Suppressor macrophage (primary cell): Measurements from ENCODE around the gene PRCP.

Experiments
- DNase-seq, 4 experiments: peaks; one replicate each; pipeline ENCODE4 v3.0.0-alpha.2; 2020 to 2022

PRCP gene

GRCh38 chr11:82828472-82828871 lies 71.8 kb downstream of the PRCP start:
- DNase-seq = no peak

DNA sequence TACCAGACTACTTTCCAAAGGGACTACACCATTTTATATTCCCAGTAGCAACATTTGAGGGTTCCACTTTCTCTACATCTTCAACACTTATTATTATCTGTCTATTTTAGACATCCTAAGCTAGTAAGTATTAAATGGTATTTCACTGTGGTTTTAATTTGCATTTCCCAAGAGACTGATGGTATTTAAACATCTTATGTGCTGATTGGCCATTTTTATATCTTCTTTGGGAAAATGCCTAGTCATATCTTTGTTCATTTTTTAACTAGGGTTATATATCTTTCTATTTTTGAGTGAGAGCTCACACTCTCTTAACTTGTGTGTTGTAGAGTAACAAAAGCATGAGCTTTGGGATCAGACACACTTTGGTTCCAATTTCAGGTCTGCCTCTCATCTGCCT lies 73.7 kb downstream of the PRCP start:
- no peak for DNase-seq

DNA sequence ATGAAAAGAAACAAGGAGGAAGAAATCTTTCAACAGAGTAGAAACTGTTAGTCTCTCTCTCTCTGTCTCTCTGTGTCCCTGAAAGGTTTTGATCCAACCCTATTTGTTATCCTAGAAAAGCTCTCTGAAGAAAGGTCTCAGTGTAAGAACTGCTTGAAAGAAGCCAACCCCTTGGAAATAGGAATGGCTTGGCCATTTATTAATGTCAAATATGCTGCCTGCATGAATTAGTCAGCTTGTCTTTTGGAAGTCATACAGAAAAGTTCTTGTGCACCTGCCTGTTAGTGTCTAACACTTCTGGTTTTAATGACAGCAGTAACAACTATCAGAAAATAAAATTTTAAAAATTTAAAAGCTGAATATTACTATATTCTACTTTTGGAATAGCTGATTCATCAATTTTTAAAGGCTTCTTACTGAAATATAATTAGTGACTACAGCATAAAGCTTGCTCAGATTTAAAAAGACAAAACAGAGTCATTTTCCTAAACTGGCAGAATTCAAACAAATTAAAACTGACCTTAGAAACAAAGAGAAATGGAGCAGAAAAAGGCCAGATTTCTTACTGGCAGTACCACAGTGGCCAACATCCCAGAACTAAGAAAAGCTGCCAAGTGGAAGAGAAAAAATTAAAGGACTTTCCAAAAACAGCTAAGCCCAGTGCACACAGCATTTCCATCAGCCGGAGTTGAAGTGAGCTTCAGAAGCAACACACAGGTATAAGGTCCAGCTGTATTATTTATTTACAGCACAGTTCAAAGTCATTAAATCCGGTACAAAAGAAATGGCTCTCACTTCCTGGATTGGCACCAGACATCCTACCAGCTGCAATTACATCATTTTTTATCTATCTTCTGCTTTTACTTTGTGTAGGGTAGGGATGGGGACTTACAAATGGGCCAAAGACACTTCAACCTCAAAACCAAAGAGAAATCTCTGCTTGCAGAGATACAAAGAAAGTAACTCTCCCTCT lies 76.3 kb downstream of the PRCP start:
- DNase-seq = peak in 2 of 4 experiments; percentile 8 to 20

DNA sequence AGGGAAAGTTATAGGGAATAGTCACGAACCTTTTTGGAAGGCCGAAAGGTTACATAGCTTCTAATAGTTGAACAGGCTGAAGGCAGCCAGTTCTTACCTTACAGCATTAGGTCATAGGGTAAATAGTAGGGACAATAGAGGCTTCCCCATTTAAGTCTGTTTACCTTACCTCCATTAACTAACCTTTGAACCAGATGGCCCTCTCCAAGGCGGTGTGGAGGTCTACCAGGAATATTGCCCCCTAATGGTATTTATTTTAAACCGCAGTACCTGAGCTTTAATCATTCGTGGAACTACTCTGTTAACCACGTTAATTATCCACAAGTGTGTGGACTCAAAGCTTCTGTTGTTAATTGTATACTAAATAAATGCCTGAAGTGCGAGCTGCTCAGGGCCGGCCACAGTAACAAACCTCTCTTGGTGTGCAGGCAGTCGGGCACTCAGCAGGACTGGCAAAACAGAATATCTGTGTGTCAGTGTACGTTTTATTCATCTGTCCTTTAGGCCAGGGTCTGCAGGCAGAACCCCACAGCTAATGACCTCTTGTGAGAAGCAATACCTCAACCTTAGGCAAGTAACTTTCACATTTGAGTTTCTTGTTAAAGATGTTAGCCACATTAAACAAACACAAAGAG lies 81.7 kb downstream of the PRCP start:
- no peak for DNase-seq

GRCh38 chr11:82815406-82815805 lies 84.8 kb downstream of the PRCP start:
- peak; percentile 26 to 60 (median 50) for DNase-seq

DNA sequence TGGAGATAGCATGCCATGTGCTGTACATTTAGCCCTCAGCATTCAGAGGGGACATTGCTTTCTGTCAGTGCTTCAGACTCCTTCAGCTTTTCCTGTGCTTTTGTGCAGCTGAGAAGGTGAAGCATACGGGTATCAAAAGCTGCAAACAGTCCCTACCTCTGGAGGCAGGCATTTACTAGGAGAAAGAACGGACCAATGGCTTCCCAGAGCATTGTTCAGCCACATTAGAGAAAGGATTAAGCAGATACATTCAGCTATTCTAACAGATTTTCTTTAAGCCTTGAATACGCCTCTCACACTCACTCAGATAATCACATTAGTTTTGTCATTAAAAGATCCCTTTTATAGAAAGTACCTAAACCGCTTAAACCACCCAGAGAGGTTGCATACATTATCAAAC lies 85.9 kb downstream of the PRCP start:
- DNase-seq = no peak

DNA sequence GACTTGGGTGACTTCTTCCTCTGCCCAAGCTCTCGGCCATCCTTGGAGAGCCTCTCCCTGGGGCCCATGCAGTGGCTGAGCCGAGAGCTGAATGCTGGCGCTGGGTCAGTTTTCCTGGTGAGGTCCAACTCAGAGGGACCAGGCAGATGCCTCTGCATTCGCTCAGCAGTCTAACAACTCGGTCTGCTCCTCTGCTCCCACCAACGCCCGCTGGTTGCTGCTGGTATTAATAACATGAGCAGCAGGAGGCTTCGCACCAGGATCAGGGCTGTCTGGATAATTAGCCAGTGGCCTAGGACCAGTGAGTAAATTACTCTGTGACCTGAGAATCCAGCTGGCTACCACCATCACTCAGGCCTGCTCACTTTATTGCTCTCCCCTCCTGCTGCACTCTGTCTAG lies 88.9 kb downstream of the PRCP start:
- no peak for DNase-seq

DNA sequence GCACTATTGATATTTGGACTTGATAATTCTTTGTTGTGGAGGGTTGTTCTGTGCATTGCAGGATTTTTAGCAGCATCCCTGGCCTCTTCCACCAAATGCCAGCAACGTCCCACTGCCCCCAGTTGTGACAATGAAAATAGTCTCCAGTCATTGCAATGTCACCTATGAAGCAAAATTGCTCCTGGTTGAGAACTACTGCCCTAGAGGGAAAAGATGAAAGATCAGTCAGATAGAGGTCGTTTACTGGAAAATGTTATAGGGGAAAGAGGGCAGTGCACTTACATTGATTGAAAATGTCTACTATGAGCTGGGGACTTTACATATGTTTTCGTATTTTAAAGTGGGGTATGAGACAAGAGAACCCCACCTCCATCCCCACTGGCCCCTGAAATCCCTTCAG lies 89.5 kb downstream of the PRCP start:
- no peak for DNase-seq

DNA sequence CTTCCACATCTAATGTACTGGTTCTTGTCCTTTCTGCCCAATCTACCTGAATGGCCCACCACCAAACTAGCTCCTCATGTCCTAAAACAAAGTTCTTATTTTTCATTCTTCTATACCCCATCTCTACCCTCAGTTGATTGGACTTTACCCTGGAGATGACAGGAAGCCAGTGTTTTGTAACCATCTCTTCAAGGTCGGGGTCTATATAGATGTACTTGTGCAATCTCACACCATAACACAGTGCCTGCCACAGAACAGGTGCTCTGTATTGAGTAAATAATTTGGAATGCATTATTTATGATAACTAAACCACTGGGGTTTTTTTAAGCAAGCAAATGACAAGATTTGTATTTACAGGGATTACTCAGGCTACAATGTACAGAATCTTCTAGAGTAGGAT lies 89.9 kb downstream of the PRCP start:
- no peak for DNase-seq

- DNase-seq = no peak
These were observed 92.6 kb downstream of the PRCP start for GRCh38 chr11:82807646-82808045.

DNA sequence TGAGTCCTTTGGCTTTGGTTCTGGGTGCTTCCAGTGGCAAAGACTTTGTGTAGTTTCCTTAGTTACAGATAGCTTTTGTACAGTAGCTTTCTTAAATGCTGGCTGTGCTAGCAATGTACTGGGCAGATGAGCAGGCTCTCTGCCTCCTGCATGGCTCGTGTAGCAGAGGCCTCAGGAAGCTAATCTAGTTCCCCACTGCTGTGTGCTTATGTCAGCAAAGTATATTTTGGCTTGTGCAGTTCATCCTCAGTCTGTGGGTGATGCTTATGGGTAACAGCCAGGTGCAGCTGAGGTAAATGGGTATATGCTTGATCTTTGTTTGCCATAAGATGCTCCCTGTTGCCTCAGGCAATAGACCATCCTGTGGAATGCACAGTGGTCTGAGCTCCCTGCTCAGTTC lies 97.5 kb downstream of the PRCP start:
- no peak for DNase-seq

GRCh38 chr11:82796998-82797961 lies 103.0 kb downstream of the PRCP start:
- peak in 3 of 4 experiments; percentile 3 to 22 (median 16) for DNase-seq

DNA sequence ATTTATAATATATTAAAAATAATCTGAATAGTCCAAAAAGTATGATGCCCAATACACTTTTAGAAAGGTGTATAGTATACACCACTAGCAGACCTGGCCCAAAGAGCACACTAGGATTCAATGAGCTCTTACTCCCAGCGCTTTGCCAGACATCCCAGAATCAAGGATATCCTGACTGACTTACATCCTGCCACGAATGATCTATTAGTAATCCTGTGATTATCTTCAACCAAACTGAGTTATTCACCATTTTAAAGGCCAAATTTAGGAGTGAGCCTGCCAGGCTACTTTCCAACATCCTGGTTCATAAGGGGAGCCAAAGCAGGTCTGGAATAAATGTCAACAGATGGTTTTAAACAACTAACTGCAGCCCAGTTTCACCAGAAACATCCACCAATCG lies 105.7 kb downstream of the PRCP start:
- DNase-seq = no peak

DNA sequence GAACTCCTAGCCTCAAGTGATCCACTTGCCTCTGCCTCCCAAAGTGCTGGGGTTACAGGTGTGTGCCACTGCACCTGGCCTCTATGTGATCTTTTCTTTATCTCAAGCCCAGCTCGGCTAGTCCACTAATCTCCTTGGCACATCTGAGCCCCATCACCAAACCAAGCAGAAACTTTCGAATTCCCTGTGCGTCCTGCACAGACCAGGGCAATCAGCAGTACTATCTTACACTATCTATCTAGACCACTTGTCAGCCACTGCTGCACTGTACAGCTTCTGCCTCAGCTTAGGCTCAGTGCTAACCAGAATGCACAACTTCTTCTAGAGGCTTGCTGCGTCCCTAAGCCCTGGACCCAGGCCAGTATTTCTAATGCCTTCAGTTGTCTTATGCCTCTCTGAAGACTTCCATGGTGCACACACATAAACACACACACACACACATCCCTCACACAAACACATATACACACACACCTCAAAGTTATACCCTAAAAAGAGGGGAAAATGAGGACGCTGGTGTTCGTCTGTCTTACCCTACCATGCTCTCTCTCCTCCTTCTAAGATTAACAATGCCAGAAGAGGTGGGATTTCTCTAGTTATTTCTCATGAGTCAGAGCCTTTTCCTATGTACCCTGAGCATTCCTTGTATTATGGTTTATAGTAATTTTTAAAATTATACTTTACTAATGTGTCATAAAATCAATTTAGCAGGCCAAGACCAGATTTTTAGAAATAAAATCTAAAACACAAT lies 107.2 kb downstream of the PRCP start:
- no peak for DNase-seq

- peak in 2 of 4 experiments; percentile 8 to 13 for DNase-seq
These were observed 107.9 kb downstream of the PRCP start for GRCh38 chr11:82792319-82792718.

- DNase-seq = no peak
These were observed 108.5 kb downstream of the PRCP start for GRCh38 chr11:82791779-82792178.

DNA sequence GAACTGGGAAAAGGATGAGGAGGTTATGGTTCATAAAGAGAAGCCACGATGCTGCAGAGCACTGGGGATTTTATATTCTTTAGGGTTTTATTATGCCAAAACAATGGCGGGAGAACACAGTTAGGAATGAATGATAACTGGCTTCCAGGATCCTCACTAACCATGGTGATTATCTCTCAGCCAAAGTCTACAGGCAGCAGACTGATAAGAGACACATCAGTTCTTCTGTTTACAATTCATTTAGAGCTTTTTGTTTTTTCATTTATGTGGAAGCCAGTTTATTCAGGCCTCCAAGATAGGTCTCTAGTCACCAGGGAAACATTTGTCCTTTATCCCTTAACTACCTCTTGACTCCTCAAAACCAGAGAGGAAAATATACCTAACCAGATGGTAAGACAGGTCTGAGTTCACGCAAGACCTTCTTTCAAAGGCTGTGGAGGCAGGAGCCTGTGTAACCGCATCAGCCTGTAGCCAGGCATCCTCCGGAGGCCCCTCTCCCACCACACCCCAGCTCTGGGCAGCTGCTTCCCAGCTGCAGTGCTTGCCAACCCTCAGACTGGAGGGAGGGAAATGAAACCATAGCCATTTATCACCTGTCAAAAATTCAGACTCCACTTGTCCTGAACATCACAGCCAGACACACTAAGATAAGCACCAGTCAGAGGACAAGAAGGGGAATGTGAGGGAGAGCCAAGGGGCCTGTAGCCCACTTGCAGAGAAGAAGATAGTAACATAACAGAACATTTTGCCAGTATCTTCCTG lies 109.3 kb downstream of the PRCP start:
- DNase-seq = no peak

- DNase-seq = no peak
These were observed 112.2 kb downstream of the PRCP start for GRCh38 chr11:82787981-82788380.

DNA sequence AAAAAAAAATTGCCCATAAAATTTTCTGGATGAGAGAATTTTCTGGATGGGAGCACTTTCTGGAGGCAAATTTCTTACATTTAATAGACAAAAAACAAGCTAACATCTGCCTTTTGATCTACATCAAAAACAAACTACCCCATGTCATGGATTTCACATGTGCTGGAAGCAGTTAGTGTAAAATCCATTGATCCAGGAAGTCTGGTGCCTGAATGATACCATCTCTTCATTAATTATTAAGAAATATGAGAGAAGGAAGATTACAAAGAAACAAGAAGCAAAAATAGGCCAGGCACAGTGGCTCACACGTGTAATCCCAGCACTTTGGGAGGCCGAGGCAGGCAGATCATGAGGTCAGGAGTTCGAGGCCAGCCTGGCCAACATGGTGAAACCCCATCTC lies 113.4 kb downstream of the PRCP start:
- DNase-seq = no peak

DNA sequence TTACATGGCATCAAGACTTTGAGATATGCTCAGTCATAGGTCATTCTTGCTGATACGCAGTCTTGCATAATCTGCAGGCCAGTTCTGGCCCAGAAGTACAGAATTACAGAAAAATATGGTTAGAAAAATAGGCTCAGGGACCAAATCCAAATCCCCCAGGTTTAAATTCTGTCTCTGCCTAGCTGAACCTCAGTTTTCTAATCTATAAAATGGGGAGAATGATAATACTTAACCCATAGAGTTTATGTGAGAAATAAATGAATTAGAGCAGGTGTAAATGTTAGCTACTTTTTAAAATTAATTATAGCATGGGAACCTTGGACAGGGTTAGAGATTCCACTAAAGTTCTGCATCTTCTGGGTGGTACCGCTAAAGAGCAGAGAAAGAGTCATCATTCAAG lies 114.2 kb downstream of the PRCP start:
- DNase-seq = no peak

DNA sequence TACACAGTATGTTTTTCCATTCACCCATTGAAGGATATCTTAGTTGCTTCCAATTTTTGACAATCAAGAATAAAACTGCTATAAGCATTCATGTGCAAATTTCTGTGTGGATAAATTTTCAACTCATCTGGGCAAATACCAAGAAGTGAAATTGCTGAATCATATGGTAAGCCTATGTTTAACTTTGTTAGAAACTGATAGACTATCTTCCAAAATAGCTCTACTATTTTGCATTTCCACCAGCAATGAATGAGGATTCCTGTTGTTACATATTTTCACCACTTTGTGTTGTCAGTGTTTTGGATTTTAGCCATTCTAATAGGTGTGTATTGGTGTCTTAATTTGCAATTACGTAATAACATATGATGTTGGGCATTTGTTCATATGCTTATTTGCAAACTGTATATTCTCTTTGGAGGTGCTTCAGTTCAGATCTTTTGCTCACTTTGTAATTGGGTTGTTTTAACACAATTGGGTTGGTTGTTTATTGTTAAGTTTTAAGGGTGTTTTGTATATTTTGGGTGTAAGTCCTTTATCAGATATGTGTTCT lies 117.3 kb downstream of the PRCP start:
- no peak for DNase-seq
